Measurements from ENCODE around the gene BNIP1. TPM values are rescaled to one million over a fixed set of nuclear protein-coding genes. Genes with fewer than 3 reads are reported as not detected.

BNIP1 gene
- total and polyA plus RNA-seq, 2 of the 4 experiments (the other 2 are of a cell fraction) = 24.3 to 35.3 TPM

GRCh38 chr5:173108914-173109313, 35.4 kb upstream of the BNIP1 start:
- 21% methylated on average over 2 of the region's 3 CpGs; no CpG with 5 or more reads in 1 of the 2 experiments for WGBS, 2 experiments (ENCODE audit: extremely low coverage in 2 of 2, insufficient read length in 1 of 2)
- H2BK20ac ChIP-seq (ENCODE audit: low read depth, low read length) = no peak overlapping the region
- H3K27ac ChIP-seq (ENCODE audit: insufficient read depth, low read length) = no peak overlapping the region
- H3K9ac ChIP-seq (ENCODE audit: low read depth, low read length) = no peak overlapping the region
- no peak overlapping the region for H3K4ac ChIP-seq (ENCODE audit: low read depth, low read length)
- H4K91ac ChIP-seq (ENCODE audit: insufficient read depth, low read depth, low read length) = no peak overlapping the region
- no peak overlapping the region for H3K14ac ChIP-seq (replicated peaks; ENCODE audit: low read depth, low read length)
- H3K4me3 ChIP-seq (ENCODE audit: insufficient read depth, low read depth, low read length) = no peak overlapping the region
- peaks cover 16% of the 10 kb centered on the region for H3K36me3 ChIP-seq (ENCODE audit: control insufficient read depth, insufficient read depth, low read length)
- no peak overlapping the region for H2AK5ac ChIP-seq (ENCODE audit: low read depth, low read length)
- no peaks in the 10 kb centered on the region for H3K27me3 ChIP-seq (ENCODE audit: control insufficient read depth, insufficient read depth, low read length)
- in situ Hi-C loops (cut with MboI; ENCODE audit: low sequenced_read_pairs) (no loop called here), dilution Hi-C loops (cut with HindIII; ENCODE audit: low sequenced_read_pairs, unreplicated experiment) (no loop called here), intact Hi-C loops (cut with micrococcal nuclease) (no loop called here)
- no peak overlapping the region for H2AFZ ChIP-seq (replicated peaks; ENCODE audit: low read length, poor library complexity)
- H2BK5ac ChIP-seq (ENCODE audit: low read depth, low read length, poor library complexity, severe bottlenecking) = no peak overlapping the region
- no peak overlapping the region for H3K56ac ChIP-seq (ENCODE audit: extremely low read depth, insufficient read depth, low read length)
- H3K23ac ChIP-seq (ENCODE audit: low read depth, low read length) = no peak overlapping the region
- H3K79me1 ChIP-seq (ENCODE audit: low read depth in 1 of 2, low read length in 2 of 2) = peaks cover 0 to 7% of the 10 kb centered on the region in 2 experiments; a peak in 3 of 4 replicates
- H3K18ac ChIP-seq (ENCODE audit: low read depth, low read length) = no peak overlapping the region
- H3K4me1 ChIP-seq (ENCODE audit: control insufficient read depth, insufficient read depth, low read length) = no peaks in the 10 kb centered on the region
- H2BK120ac ChIP-seq (ENCODE audit: low read depth, low read length) = no peak overlapping the region
- TF ChIP-seq BHLHE40 (IDR thresholded peaks at IDR 0.05; ENCODE audit: low read depth, low read length) (no peak), USF2 (IDR thresholded peaks at IDR 0.05; ENCODE audit: low read depth, low read length) (no peak), FOS (IDR thresholded peaks at IDR 0.05; ENCODE audit: low read depth, low read length) (no peak), RCOR1 (IDR thresholded peaks at IDR 0.05; ENCODE audit: insufficient replicate concordance, low read length) (no peak), POLR2A (IDR thresholded peaks at IDR 0.05; ENCODE audit: low read depth, low read length) (no peak), NFE2L2 (IDR thresholded peaks at IDR 0.05; ENCODE audit: low read depth, low read length) (no peak), MXI1 (IDR thresholded peaks at IDR 0.05; ENCODE audit: borderline replicate concordance, low read depth, low read length) (no peak), MAZ (IDR thresholded peaks at IDR 0.05; ENCODE audit: borderline replicate concordance, low read depth, low read length) (no peak), SMC3 (IDR thresholded peaks at IDR 0.05; ENCODE audit: low read depth, low read length) (no peak), RAD21 (IDR thresholded peaks at IDR 0.05; ENCODE audit: low read length) (no peak), CEBPB (IDR thresholded peaks at IDR 0.05; ENCODE audit: low read depth, low read length) (no peak), CTCF (conservative IDR thresholded peaks at IDR 0.05; ENCODE audit: low read depth, low read length) (no peak), RFX5 (IDR thresholded peaks at IDR 0.05; ENCODE audit: low read depth, low read length) (no peak), MAFK (IDR thresholded peaks at IDR 0.05; ENCODE audit: low read depth, low read length) (no peak), ELK1 (IDR thresholded peaks at IDR 0.05; ENCODE audit: borderline replicate concordance, low read depth, low read length) (no peak), CHD1 (IDR thresholded peaks at IDR 0.05; ENCODE audit: low read depth, low read length) (no peak)
- ChIA-PET POLR2A (ENCODE audit: unreplicated experiment) (no interaction called here), CTCF (interaction anchor here (1.0 kb wide), 1 partner anchor 11 kb away, joined by 3 read pairs; no protein-coding TSS in a partner anchor)
- no peaks in the 10 kb centered on the region for H3K9me1 ChIP-seq (ENCODE audit: insufficient read depth, low read length)
- BruUV-seq (replicated peaks) = no TSS peak
- H4K5ac ChIP-seq (ENCODE audit: low read depth, low read length) = no peak overlapping the region
- H2BK15ac ChIP-seq (ENCODE audit: low read depth, low read length) = no peak overlapping the region
- H2AK9ac ChIP-seq (replicated peaks; ENCODE audit: low read depth, low read length, poor library complexity) = no peak overlapping the region
- H3K4me2 ChIP-seq (ENCODE audit: low read depth, low read length) = no peak overlapping the region
- no peak for DNase-seq
- H4K8ac ChIP-seq (ENCODE audit: low read depth in 2 of 2, low read length in 2 of 2) = no peak overlapping the region
- ATAC-seq (ENCODE audit: low read depth) = no peak
- no peaks in the 10 kb centered on the region for H4K20me1 ChIP-seq (ENCODE audit: insufficient read depth, low read length)
- H3K9me3 ChIP-seq (ENCODE audit: control insufficient read depth, insufficient read depth, low read length) = no peaks in the 10 kb centered on the region
